Spleen (tissue), 7 donors: ENCODE data around the gene TMEM121.

Experiments used
- POLR2A ChIP-seq, 3 donors: fragments of 450-650 bp; IDR thresholded peaks; one replicate each; pipeline ENCODE4 v1.5.1; 2017; ENCODE audit warnings: antibody characterized with exemption in 3 of 3, mild to moderate bottlenecking in 1 of 3
- POLR2AphosphoS5 ChIP-seq, 3 donors: sonication (generic); formaldehyde crosslinking; IDR thresholded peaks; one replicate each; pipeline ENCODE4 v1.5.1; 2017; ENCODE audit warnings: antibody characterized with exemption in 3 of 3
- TF ChIP-seq, protein P1 (sequence below), 11 experiments: fragments of 200-600 bp in 7 of 11; fragments of 450-650 bp in 4 of 11; sonication (generic) in 4 of 11; IDR thresholded peaks in 8 of 11; conservative IDR thresholded peaks in 3 of 11; 1 replicate in 7 of 11; 2 replicates in 4 of 11; pipeline versions ENCODE4 v1.4.0 to v1.8.0; 2016 to 2021; ENCODE audit warnings: antibody characterized with exemption in 11 of 11, inconsistent platforms in 4 of 11, mild to moderate bottlenecking in 1 of 11
- donor health status: DM: no; HTN: no; CAD: no; lungs with moderate emphysema.
- donor health status: DM: no; HTN: no; CAD: no.
- donor health status: DM: no; HTN: no; CAD: no.

DNA sequence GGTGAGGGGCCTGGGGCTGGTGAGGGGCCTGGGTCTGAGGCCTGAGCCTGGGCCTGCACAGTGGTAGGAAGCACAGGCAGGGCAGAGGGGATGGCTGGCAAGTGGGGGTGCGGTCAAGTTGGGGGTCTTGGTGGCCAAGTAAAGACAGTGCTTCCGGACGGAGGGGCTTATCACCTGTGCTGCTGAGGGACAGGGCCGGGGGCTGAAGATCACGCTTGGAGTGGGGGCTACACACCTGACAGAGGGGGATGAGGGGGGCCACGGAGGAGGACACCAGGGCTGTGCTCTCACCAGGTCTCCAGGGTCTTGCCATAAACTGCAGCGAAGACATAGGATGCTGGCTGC is 23.1 kb upstream of the TMEM121 start:
- TF ChIP-seq, protein P1, sequence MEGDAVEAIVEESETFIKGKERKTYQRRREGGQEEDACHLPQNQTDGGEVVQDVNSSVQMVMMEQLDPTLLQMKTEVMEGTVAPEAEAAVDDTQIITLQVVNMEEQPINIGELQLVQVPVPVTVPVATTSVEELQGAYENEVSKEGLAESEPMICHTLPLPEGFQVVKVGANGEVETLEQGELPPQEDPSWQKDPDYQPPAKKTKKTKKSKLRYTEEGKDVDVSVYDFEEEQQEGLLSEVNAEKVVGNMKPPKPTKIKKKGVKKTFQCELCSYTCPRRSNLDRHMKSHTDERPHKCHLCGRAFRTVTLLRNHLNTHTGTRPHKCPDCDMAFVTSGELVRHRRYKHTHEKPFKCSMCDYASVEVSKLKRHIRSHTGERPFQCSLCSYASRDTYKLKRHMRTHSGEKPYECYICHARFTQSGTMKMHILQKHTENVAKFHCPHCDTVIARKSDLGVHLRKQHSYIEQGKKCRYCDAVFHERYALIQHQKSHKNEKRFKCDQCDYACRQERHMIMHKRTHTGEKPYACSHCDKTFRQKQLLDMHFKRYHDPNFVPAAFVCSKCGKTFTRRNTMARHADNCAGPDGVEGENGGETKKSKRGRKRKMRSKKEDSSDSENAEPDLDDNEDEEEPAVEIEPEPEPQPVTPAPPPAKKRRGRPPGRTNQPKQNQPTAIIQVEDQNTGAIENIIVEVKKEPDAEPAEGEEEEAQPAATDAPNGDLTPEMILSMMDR (IDR thresholded peaks at IDR 0.05 in 8 of 11, conservative IDR thresholded peaks at IDR 0.05 in 3 of 11) = no peak
- TF ChIP-seq POLR2A (IDR thresholded peaks at IDR 0.05) = no peak
- TF ChIP-seq POLR2AphosphoS5 (IDR thresholded peaks at IDR 0.05) = no peak
